Endothelial cell of umbilical vein (primary cell): ENCODE data around the gene RSPH1. TPM values are rescaled to one million over a fixed set of nuclear protein-coding genes. Genes with fewer than 3 reads are reported as not detected.

Experiments used
- BruUV-seq: library from RNA; stranded (reverse); fragments of 400-500 nt; replicated peaks from 2 replicates; lab custom pipeline; 2021; lab: Mats Ljungman, UMichigan
- CTCF ChIA-PET: fragments of 300-600, 350-600 bp; sonication (Branson Sonifier 250); formaldehyde crosslinking; loops from one replicate; lab custom pipeline; 2021; ENCODE audit warnings: antibody characterized with exemption, inconsistent platforms; lab: Charles Lee
- POLR2A ChIA-PET: fragments of 300-600, 350-600 bp; sonication (Branson Sonifier 250); formaldehyde crosslinking; loops from one replicate; lab custom pipeline; 2021; ENCODE audit warnings: antibody characterized with exemption, inconsistent platforms; lab: Charles Lee
- DNase-seq: peaks from one replicate; pipeline ENCODE4 v3.0.0-alpha.2; 2011; ENCODE audit warnings: low read depth, low spot score
- FAIRE-seq: peaks from 2 replicates; lab custom pipeline; 2011; peaks lifted over from hg19 to GRCh38; lab: Jason Lieb, UNC
- H2AFZ ChIP-seq: 2 replicates; pipeline ENCODE4 v1.6.0; 2012; ENCODE audit warnings: low read depth, low read length, control low read depth, inconsistent platforms
- H3K27ac ChIP-seq: 2 replicates; pipeline ENCODE4 v1.5.1; 2011; ENCODE audit warnings: low read depth, mild to moderate bottlenecking, control low read depth, low read length, moderate library complexity; ENCODE audit not compliant: insufficient read depth
- H3K27me3 ChIP-seq, 2 experiments: 2 replicates each; pipeline versions ENCODE4 v1.6.0 to v1.6.1; 2011; ENCODE audit warnings: low read length in 2 of 2, mixed read lengths in 1 of 2; ENCODE audit not compliant: control insufficient read depth in 2 of 2, insufficient read depth in 2 of 2
- H3K36me3 ChIP-seq, 2 experiments: 2 replicates in 1 of 2; 3 replicates in 1 of 2; pipeline ENCODE4 v1.5.1; 2011; ENCODE audit warnings: low read length in 2 of 2, mild to moderate bottlenecking in 1 of 2, moderate library complexity in 1 of 2; ENCODE audit not compliant: control insufficient read depth in 2 of 2, insufficient read depth in 2 of 2; ENCODE audit errors: extremely low read depth in 1 of 2
- H3K4me1 ChIP-seq: 3 replicates; pipeline ENCODE4 v1.5.1; 2011; ENCODE audit warnings: mild to moderate bottlenecking, low read length; ENCODE audit not compliant: control insufficient read depth, insufficient read depth; ENCODE audit errors: extremely low read depth
- H3K4me2 ChIP-seq: 2 replicates; pipeline ENCODE4 v1.6.1; 2011; ENCODE audit warnings: low read length, control low read depth, mixed read lengths; ENCODE audit not compliant: insufficient read depth
- H3K4me3 ChIP-seq, 3 experiments: fragments of 200-600 bp in 1 of 3; sonication (generic), shearing (Covaris generic) in 1 of 3; replicated peaks in 1 of 3; 2 replicates each; pipeline ENCODE4 v1.5.1; 2011 to 2016; ENCODE audit warnings: control low read depth in 3 of 3, low read length in 3 of 3, mild to moderate bottlenecking in 2 of 3, inconsistent platforms in 1 of 3, low read depth in 1 of 3, moderate library complexity in 1 of 3; ENCODE audit not compliant: insufficient read depth in 1 of 3
- H3K79me2 ChIP-seq: 2 replicates; pipeline ENCODE4 v1.6.0; 2012; ENCODE audit warnings: low read length, inconsistent platforms; ENCODE audit not compliant: control insufficient read depth, insufficient read depth
- H3K9ac ChIP-seq: replicated peaks from 2 replicates; pipeline ENCODE3; 2011; ENCODE audit warnings: low read length, control low read depth; ENCODE audit not compliant: insufficient read depth; ENCODE audit errors: extremely low read depth
- H3K9me1 ChIP-seq: replicated peaks from 3 replicates; pipeline ENCODE4 v1.6.0; 2011; ENCODE audit warnings: mild to moderate bottlenecking, low read length; ENCODE audit not compliant: control insufficient read depth, insufficient read depth; ENCODE audit errors: extremely low read depth
- H3K9me3 ChIP-seq: replicated peaks from 2 replicates; pipeline ENCODE4 v1.5.1; 2012; ENCODE audit warnings: low read length, inconsistent platforms; ENCODE audit not compliant: control insufficient read depth, insufficient read depth
- H4K20me1 ChIP-seq: replicated peaks from 2 replicates; pipeline ENCODE3; 2011; ENCODE audit warnings: mild to moderate bottlenecking, low read length; ENCODE audit not compliant: control insufficient read depth, insufficient read depth; ENCODE audit errors: extremely low read depth
- EZH2 ChIP-seq: IDR thresholded peaks from 2 replicates; pipeline ENCODE4 v1.6.1; 2012; ENCODE audit warnings: borderline replicate concordance, low read depth, mild to moderate bottlenecking, moderate library complexity, low read length, inconsistent platforms; ENCODE audit not compliant: severe bottlenecking
- FOS ChIP-seq: IDR thresholded peaks from 2 replicates; pipeline ENCODE4 v1.6.1; 2011; ENCODE audit warnings: mild to moderate bottlenecking, low read length, moderate library complexity, borderline replicate concordance; ENCODE audit not compliant: insufficient read depth
- GATA2 ChIP-seq: IDR thresholded peaks from 2 replicates; pipeline ENCODE4 v1.7.0; 2011; ENCODE audit warnings: low read depth, mild to moderate bottlenecking, moderate library complexity, mixed read lengths, low read length; ENCODE audit not compliant: insufficient read length, insufficient read depth
- JUN ChIP-seq: IDR thresholded peaks from 2 replicates; pipeline ENCODE4 v1.6.1; 2011; ENCODE audit warnings: borderline replicate concordance, low read depth; ENCODE audit not compliant: insufficient read length, insufficient read depth
- MYC ChIP-seq: IDR thresholded peaks from one replicate; pipeline ENCODE4 v1.6.1; 2011; ENCODE audit warnings: mild to moderate bottlenecking, low read depth, low read length
- POLR2A ChIP-seq: IDR thresholded peaks from 2 replicates; pipeline ENCODE4 v1.6.1; 2012; ENCODE audit warnings: low read depth, mild to moderate bottlenecking, control low read depth, low read length
- POLR2AphosphoS5 ChIP-seq: IDR thresholded peaks from 2 replicates; pipeline ENCODE4 v1.6.1; 2012; ENCODE audit warnings: low read depth, mild to moderate bottlenecking, control low read depth, low read length, moderate library complexity; ENCODE audit not compliant: insufficient read depth
- dilution Hi-C: fragments of 300-500 bp; cut with MboI; formaldehyde crosslinking; loops from one replicate; pipeline ENCODE4 v1.15.0; 2019; ENCODE audit warnings: low sequenced_read_pairs; ENCODE audit not compliant: extremely low pct_ligation_motif_present
- intact Hi-C: fragments of 100-400 bp; cut with micrococcal nuclease; formaldehyde crosslinking; loops from one replicate; pipeline ENCODE4 v1.10.0; 2022
- polyA plus RNA-seq, 4 experiments: library from polyadenylated mRNA; depleted of rRNA in 3 of 4; stranded (reverse) in 3 of 4; unstranded in 1 of 4; fragments of >200 nt; gene quantifications; 2 replicates each; pipeline versions ENCODE4 v1.2.1 to v1.2.3, GENCODE V29; 2011 to 2012; ENCODE audit warnings: missing spikeins in 1 of 4
- total RNA-seq: library from RNA; stranded (reverse); gene quantifications from 2 replicates; pipeline ENCODE4 v1.2.3, GENCODE V29; 2021
- TF ChIP-seq, protein P1 (sequence below), 2 donors: IDR thresholded peaks; 1 replicate in 1 of 2; 2 replicates in 1 of 2; pipeline ENCODE4 v1.5.1; 2011; ENCODE audit warnings: low read length in 2 of 2, mild to moderate bottlenecking in 2 of 2, moderate library complexity in 2 of 2, control low read depth in 1 of 2, inconsistent platforms in 1 of 2, low read depth in 1 of 2; ENCODE audit not compliant: insufficient read depth in 1 of 2; ENCODE audit errors: extremely low read depth in 1 of 2
- TF ChIP-seq, protein P2 (sequence below): IDR thresholded peaks from 2 replicates; pipeline ENCODE4 v1.6.1; 2011; ENCODE audit not compliant: insufficient read depth, insufficient read length

Gene RSPH1
- total and polyA plus RNA-seq, 2 donors (not counting 3 experiments of a cell fraction or from before 2014, with no cell fraction given) = 0.08 TPM; not detected in 1

DNA sequence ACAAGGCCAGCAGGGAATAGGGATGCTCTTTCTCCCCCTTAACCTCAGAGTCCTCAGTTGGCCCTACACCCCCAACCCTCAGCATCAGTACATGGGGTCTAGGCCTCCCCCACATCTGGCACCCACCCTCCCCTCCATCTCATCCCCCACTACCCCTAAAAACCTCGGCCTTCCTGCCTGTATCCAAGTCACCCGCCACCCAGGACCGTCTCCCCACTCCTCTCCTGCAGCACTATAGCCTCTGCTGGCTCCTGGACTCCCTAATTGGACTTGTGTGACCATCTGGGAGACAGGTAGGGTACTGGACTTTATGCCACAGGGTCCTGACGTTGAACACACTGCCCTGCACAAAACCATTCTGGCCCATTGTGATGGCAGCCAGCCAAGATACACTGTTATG is 6.0 kb downstream of the RSPH1 start:
- Histone ChIP-seq H4K20me1 (no peaks in the 10 kb centered on the region), H3K9me3 (no peaks in the 10 kb centered on the region), H3K79me2 (no peaks in the 10 kb centered on the region), H3K4me3 (no peak overlapping the region), H3K27ac (no peak overlapping the region), H2AFZ (no peak overlapping the region), H3K9me1 (no peaks in the 10 kb centered on the region), H3K4me2 (no peak overlapping the region), H3K4me1 (no peaks in the 10 kb centered on the region), H3K27me3 (peaks cover 21 to 22% of the 10 kb centered on the region in 2 experiments), H3K9ac (no peak overlapping the region), H3K36me3 (no peaks in the 10 kb centered on the region)
- FAIRE-seq = no peak
- TF ChIP-seq MYC (no peak), GATA2 (no peak), FOS (no peak), EZH2 (no peak), POLR2A (no peak)
- TF ChIP-seq, protein P1, sequence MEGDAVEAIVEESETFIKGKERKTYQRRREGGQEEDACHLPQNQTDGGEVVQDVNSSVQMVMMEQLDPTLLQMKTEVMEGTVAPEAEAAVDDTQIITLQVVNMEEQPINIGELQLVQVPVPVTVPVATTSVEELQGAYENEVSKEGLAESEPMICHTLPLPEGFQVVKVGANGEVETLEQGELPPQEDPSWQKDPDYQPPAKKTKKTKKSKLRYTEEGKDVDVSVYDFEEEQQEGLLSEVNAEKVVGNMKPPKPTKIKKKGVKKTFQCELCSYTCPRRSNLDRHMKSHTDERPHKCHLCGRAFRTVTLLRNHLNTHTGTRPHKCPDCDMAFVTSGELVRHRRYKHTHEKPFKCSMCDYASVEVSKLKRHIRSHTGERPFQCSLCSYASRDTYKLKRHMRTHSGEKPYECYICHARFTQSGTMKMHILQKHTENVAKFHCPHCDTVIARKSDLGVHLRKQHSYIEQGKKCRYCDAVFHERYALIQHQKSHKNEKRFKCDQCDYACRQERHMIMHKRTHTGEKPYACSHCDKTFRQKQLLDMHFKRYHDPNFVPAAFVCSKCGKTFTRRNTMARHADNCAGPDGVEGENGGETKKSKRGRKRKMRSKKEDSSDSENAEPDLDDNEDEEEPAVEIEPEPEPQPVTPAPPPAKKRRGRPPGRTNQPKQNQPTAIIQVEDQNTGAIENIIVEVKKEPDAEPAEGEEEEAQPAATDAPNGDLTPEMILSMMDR (IDR thresholded peaks at IDR 0.05; ENCODE audit: extremely low read depth in 1 of 2, insufficient read depth in 1 of 2, low read depth in 1 of 2, low read length in 2 of 2) = no peak
- ChIA-PET POLR2A (no interaction called here), CTCF (no interaction called here)
- DNase-seq = no peak
- no TSS peak for BruUV-seq
- intact Hi-C loops (no loop called here), dilution Hi-C loops (no loop called here)

DNA sequence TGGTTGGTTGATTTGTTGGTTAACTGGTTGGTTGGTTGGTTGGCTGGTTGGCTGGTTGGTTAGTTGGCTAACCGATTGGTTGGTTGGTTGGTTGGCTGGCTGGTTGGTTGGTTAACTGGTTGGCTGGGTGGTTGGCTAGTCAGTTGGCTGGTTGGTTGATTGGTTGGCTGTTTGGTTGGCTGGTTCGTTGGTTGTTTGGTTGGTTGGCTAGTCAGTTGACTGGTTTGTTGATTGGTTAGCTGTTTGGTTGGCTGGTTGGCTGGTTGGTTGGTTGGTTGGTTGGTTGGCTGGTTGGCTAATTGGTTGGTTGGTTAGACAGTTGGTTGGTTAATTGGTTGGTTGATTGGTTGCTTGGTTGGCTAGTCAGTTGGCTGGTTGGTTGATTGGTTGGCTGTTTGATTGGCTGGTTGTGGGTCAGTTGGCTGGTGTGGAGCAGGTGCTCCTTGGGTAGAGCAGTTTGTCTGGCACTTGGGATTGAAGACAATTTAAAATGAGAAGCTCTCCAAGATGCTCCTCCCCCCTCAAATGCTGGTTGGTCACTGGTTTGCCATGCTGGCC is 6.9 kb downstream of the RSPH1 start:
- intact Hi-C loops (no loop called here), dilution Hi-C loops (no loop called here)
- peaks cover 21 to 22% of the 10 kb centered on the region in 2 experiments for H3K27me3 ChIP-seq
- H3K4me3 ChIP-seq = no peak overlapping the region
- BruUV-seq = no TSS peak
- TF ChIP-seq EZH2 (no peak), POLR2A (no peak), POLR2AphosphoS5 (no peak), MYC (no peak), GATA2 (no peak), FOS (no peak), JUN (no peak)
- TF ChIP-seq, protein P2, sequence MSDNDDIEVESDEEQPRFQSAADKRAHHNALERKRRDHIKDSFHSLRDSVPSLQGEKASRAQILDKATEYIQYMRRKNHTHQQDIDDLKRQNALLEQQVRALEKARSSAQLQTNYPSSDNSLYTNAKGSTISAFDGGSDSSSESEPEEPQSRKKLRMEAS = no peak
- TF ChIP-seq, protein P1 (IDR thresholded peaks at IDR 0.05; ENCODE audit: extremely low read depth in 1 of 2, insufficient read depth in 1 of 2, low read depth in 1 of 2, low read length in 2 of 2) = no peak
- no peaks in the 10 kb centered on the region for H3K9me3 ChIP-seq
- H2AFZ ChIP-seq = no peak overlapping the region
- FAIRE-seq (no peak), DNase-seq (no peak)
- no peaks in the 10 kb centered on the region for H3K4me1 ChIP-seq
- no peak overlapping the region for H3K9ac ChIP-seq
- no peak overlapping the region for H3K4me2 ChIP-seq
- ChIA-PET POLR2A (no interaction called here), CTCF (no interaction called here)
- no peaks in the 10 kb centered on the region for H3K36me3 ChIP-seq
- H4K20me1 ChIP-seq = no peaks in the 10 kb centered on the region
- H3K27ac ChIP-seq = no peak overlapping the region
- no peaks in the 10 kb centered on the region for H3K79me2 ChIP-seq
- H3K9me1 ChIP-seq = no peaks in the 10 kb centered on the region
